Endodermal cell (in vitro differentiated cells): ENCODE measurements around the gene MTA3. TPM values are rescaled to one million over a fixed set of nuclear protein-coding genes. Genes with fewer than 3 reads are reported as not detected.

ENCODE experiments used
- DNase-seq: peaks from one replicate; pipeline ENCODE4 v3.0.0-alpha.2; 2017
- H3K27ac ChIP-seq: 2 replicates; pipeline ENCODE4 v1.5.1; 2013; ENCODE audit warnings: mild to moderate bottlenecking, low read depth, low read length, moderate library complexity
- H3K27me3 ChIP-seq: 2 replicates; pipeline ENCODE4 v1.6.1; 2013; ENCODE audit warnings: mild to moderate bottlenecking, low read length, moderate library complexity; ENCODE audit not compliant: insufficient read depth, control insufficient read depth, poor library complexity, severe bottlenecking
- H3K36me3 ChIP-seq: 2 replicates; pipeline ENCODE4 v1.7.0; 2013; ENCODE audit warnings: mild to moderate bottlenecking, low read length, moderate library complexity; ENCODE audit not compliant: control insufficient read depth, insufficient read depth
- H3K4me1 ChIP-seq: one replicate; pipeline ENCODE4 v1.7.0; 2013; ENCODE audit warnings: low read length; ENCODE audit not compliant: control insufficient read depth, insufficient read depth
- H3K4me3 ChIP-seq: 2 replicates; pipeline ENCODE4 v1.5.1; 2013; ENCODE audit warnings: mild to moderate bottlenecking, low read length, moderate library complexity
- H3K9ac ChIP-seq: 2 replicates; pipeline ENCODE4 v1.6.1; 2013; ENCODE audit warnings: mild to moderate bottlenecking, low read length, moderate library complexity; ENCODE audit not compliant: poor library complexity, severe bottlenecking; ENCODE audit errors: extremely low read depth
- H3K9me3 ChIP-seq: 2 replicates; pipeline ENCODE4 v1.6.1; 2013; ENCODE audit warnings: mild to moderate bottlenecking, low read length, moderate library complexity; ENCODE audit not compliant: control insufficient read depth
- H3K27ac Mint-ChIP-seq: 2 replicates; pipeline ENCODE4 v1.8.0; 2020; ENCODE audit warnings: mixed read lengths
- H3K27me3 Mint-ChIP-seq: 2 replicates; pipeline ENCODE4 v1.8.0; 2021; ENCODE audit warnings: mild to moderate bottlenecking, mixed read lengths; ENCODE audit not compliant: insufficient read depth
- H3K36me3 Mint-ChIP-seq: 2 replicates; pipeline ENCODE4 v1.8.0; 2020; ENCODE audit warnings: low read depth, mixed read lengths
- H3K4me1 Mint-ChIP-seq: 2 replicates; pipeline ENCODE4 v1.8.0; 2020; ENCODE audit warnings: mixed read lengths
- H3K4me3 Mint-ChIP-seq: 2 replicates; pipeline ENCODE4 v1.8.0; 2020; ENCODE audit warnings: mild to moderate bottlenecking, moderate library complexity, mixed read lengths
- H3K9me3 Mint-ChIP-seq: 2 replicates; pipeline ENCODE4 v1.8.0; 2020; ENCODE audit warnings: mild to moderate bottlenecking, mixed read lengths
- WGBS, 2 experiments: methylation state at CpG; one replicate each; pipeline versions ENCODE4 v1.1.5 to v1.1.7; 2013; ENCODE audit warnings: missing lambda C conversion rate in 2 of 2, mixed read lengths in 1 of 2; ENCODE audit not compliant: insufficient coverage in 1 of 2, insufficient read length in 1 of 2; 5-methylcytosine and 5-hydroxymethylcytosine counted together
- total RNA-seq, 2 donors: library from RNA; stranded (reverse); fragmentation: NEBNext Ultra II Directional in 1 of 2; extraction: Animal tissue kit (Norgen Biotek cat#: 25700) in 1 of 2; gene quantifications; 2 replicates in 1 of 2; 3 replicates in 1 of 2; pipeline ENCODE4 v1.2.1, GENCODE V29; 2021
- TF ChIP-seq, protein P1 (sequence below): fragments of 200-600 bp; sonication (generic); conservative IDR thresholded peaks from 2 replicates; pipeline ENCODE4 v1.5.0; 2021; ENCODE audit warnings: antibody characterized with exemption, mild to moderate bottlenecking

Gene MTA3
- total RNA-seq, 2 donors from 2014 or later, result 138 to 154 TPM

DNA sequence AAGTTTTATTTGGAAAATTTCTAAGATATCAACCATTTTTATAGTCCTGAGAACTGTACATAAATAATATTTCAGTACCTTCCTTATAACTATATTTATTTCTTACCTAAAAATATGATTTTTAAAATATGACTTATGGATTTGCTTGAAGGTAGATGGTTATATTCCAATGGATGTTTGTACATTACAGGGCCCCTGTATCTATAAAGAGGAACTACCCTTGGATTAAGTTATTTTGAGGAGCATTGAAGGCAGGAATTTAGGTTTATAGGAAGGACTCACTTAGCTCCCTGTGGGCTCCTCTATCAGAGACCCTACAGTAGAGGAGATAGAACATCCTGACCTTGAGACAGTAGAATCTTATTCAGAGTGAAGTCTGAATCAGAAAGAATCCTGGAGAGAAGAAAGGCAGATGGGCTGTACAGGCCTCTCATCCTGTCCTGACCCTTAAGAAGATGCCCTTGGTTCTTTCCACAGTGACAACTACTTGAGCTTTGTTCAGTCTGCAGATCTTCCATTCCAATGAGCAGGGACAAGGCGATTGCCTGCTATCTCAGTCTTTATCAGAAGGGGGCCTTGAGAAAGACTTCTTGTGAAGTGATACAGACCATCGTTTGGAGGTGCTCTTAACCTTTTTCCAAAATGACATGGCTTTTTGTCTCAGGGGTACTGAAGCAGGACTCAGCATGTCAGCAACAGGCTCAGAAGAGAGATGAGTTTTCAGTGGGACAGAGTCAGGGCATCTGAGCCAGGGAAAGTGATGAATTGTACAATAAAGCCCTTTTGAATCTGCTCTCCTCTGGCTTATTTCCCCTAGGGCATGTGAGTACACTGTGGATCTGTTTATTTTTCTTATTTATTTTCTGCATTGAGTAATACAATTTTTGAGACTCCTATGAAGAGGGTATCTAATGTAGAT, 174.6 kb downstream of the MTA3 start:
- no peak overlapping the region for H3K4me3 ChIP-seq
- WGBS, 2 experiments, result 82 to 90% methylated on average over 2 of the region's 2 CpGs
- H3K4me1 Mint-ChIP-seq, result no peaks in the 10 kb centered on the region
- DNase-seq, result no peak
- H3K27me3 ChIP-seq, result no peaks in the 10 kb centered on the region
- no peak overlapping the region for H3K27ac ChIP-seq
- H3K36me3 ChIP-seq, result peaks cover 30% of the 10 kb centered on the region
- TF ChIP-seq, protein P1, sequence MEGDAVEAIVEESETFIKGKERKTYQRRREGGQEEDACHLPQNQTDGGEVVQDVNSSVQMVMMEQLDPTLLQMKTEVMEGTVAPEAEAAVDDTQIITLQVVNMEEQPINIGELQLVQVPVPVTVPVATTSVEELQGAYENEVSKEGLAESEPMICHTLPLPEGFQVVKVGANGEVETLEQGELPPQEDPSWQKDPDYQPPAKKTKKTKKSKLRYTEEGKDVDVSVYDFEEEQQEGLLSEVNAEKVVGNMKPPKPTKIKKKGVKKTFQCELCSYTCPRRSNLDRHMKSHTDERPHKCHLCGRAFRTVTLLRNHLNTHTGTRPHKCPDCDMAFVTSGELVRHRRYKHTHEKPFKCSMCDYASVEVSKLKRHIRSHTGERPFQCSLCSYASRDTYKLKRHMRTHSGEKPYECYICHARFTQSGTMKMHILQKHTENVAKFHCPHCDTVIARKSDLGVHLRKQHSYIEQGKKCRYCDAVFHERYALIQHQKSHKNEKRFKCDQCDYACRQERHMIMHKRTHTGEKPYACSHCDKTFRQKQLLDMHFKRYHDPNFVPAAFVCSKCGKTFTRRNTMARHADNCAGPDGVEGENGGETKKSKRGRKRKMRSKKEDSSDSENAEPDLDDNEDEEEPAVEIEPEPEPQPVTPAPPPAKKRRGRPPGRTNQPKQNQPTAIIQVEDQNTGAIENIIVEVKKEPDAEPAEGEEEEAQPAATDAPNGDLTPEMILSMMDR, result no peak
- no peaks in the 10 kb centered on the region for H3K27me3 Mint-ChIP-seq
- no peak overlapping the region for H3K27ac Mint-ChIP-seq
- H3K9me3 ChIP-seq, result peaks cover 50% of the 10 kb centered on the region
- no peak overlapping the region for H3K4me3 Mint-ChIP-seq
- H3K4me1 ChIP-seq, result no peaks in the 10 kb centered on the region
- no peak overlapping the region for H3K9ac ChIP-seq
- H3K9me3 Mint-ChIP-seq, result peaks cover 26% of the 10 kb centered on the region
- peaks cover 41% of the 10 kb centered on the region for H3K36me3 Mint-ChIP-seq

DNA sequence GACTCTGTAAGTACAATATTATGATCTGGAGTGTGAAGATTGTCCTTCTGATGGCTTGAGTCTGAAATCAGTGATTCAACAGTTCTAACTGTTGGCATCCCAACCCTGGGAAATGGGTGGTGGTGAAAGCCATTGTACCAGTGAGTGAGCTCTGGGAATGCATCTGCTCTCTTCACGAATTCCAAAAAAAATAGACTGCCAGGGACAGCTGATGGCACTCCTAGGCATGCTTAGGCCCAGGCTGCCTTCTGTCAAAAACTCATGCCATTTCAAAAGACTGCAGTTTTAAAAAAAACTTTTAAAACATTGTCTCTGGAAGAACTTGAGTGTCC, 175.2 kb downstream of the MTA3 start:
- H3K4me3 ChIP-seq, result no peak overlapping the region
- peaks cover 44% of the 10 kb centered on the region for H3K9me3 ChIP-seq
- Mint-ChIP-seq H3K4me3 (no peak overlapping the region), H3K27ac (no peak overlapping the region), H3K9me3 (peaks cover 20% of the 10 kb centered on the region), H3K4me1 (no peaks in the 10 kb centered on the region), H3K27me3 (no peaks in the 10 kb centered on the region), H3K36me3 (peaks cover 35% of the 10 kb centered on the region)
- 88 to 89% methylated on average over 1 of the region's 1 CpG for WGBS, 2 experiments
- no peak for DNase-seq
- TF ChIP-seq, protein P1, result no peak
- no peak overlapping the region for H3K9ac ChIP-seq
- no peak overlapping the region for H3K27ac ChIP-seq
- H3K27me3 ChIP-seq, result no peaks in the 10 kb centered on the region
- no peaks in the 10 kb centered on the region for H3K4me1 ChIP-seq
- peaks cover 27% of the 10 kb centered on the region for H3K36me3 ChIP-seq

- no peak for DNase-seq
- Histone ChIP-seq H3K27ac (no peak overlapping the region), H3K27me3 (no peaks in the 10 kb centered on the region), H3K36me3 (peaks cover 30% of the 10 kb centered on the region), H3K4me3 (no peak overlapping the region), H3K9me3 (peaks cover 36% of the 10 kb centered on the region), H3K9ac (no peak overlapping the region), H3K4me1 (no peaks in the 10 kb centered on the region)
- H3K9me3 Mint-ChIP-seq, result peaks cover 11% of the 10 kb centered on the region
- H3K4me1 Mint-ChIP-seq, result no peaks in the 10 kb centered on the region
- TF ChIP-seq, protein P1, result no peak
- no peaks in the 10 kb centered on the region for H3K27me3 Mint-ChIP-seq
- no peak overlapping the region for H3K27ac Mint-ChIP-seq
- peaks cover 30% of the 10 kb centered on the region for H3K36me3 Mint-ChIP-seq
- no peak overlapping the region for H3K4me3 Mint-ChIP-seq
- 92 to 93% methylated on average over 3 of the region's 3 CpGs for WGBS, 2 experiments
Measured at GRCh38 chr2:42744545-42745082, 176.2 kb downstream of the MTA3 start.
